Endothelial cell of umbilical vein (primary cell): ENCODE data around the gene KCNH6. TPM values are rescaled to one million over a fixed set of nuclear protein-coding genes. Genes with fewer than 3 reads are reported as not detected.

ENCODE experiments used
- BruUV-seq: library from RNA; stranded (reverse); fragments of 400-500 nt; replicated peaks from 2 replicates; lab custom pipeline; 2021; lab: Mats Ljungman, UMichigan
- CTCF ChIA-PET: fragments of 300-600, 350-600 bp; sonication (Branson Sonifier 250); formaldehyde crosslinking; loops from one replicate; lab custom pipeline; 2021; ENCODE audit warnings: antibody characterized with exemption, inconsistent platforms; lab: Charles Lee
- POLR2A ChIA-PET: fragments of 300-600, 350-600 bp; sonication (Branson Sonifier 250); formaldehyde crosslinking; loops from one replicate; lab custom pipeline; 2021; ENCODE audit warnings: antibody characterized with exemption, inconsistent platforms; lab: Charles Lee
- DNase-seq: peaks from one replicate; pipeline ENCODE4 v3.0.0-alpha.2; 2011; ENCODE audit warnings: low read depth, low spot score
- FAIRE-seq: peaks from 2 replicates; lab custom pipeline; 2011; peaks lifted over from hg19 to GRCh38; lab: Jason Lieb, UNC
- H2AFZ ChIP-seq: 2 replicates; pipeline ENCODE4 v1.6.0; 2012; ENCODE audit warnings: low read depth, low read length, control low read depth, inconsistent platforms
- H3K27ac ChIP-seq: 2 replicates; pipeline ENCODE4 v1.5.1; 2011; ENCODE audit warnings: low read depth, mild to moderate bottlenecking, control low read depth, low read length, moderate library complexity; ENCODE audit not compliant: insufficient read depth
- H3K27me3 ChIP-seq, 2 experiments: 2 replicates each; pipeline versions ENCODE4 v1.6.0 to v1.6.1; 2011; ENCODE audit warnings: low read length in 2 of 2, mixed read lengths in 1 of 2; ENCODE audit not compliant: control insufficient read depth in 2 of 2, insufficient read depth in 2 of 2
- H3K36me3 ChIP-seq, 2 experiments: 2 replicates in 1 of 2; 3 replicates in 1 of 2; pipeline ENCODE4 v1.5.1; 2011; ENCODE audit warnings: low read length in 2 of 2, mild to moderate bottlenecking in 1 of 2, moderate library complexity in 1 of 2; ENCODE audit not compliant: control insufficient read depth in 2 of 2, insufficient read depth in 2 of 2; ENCODE audit errors: extremely low read depth in 1 of 2
- H3K4me1 ChIP-seq: 3 replicates; pipeline ENCODE4 v1.5.1; 2011; ENCODE audit warnings: mild to moderate bottlenecking, low read length; ENCODE audit not compliant: control insufficient read depth, insufficient read depth; ENCODE audit errors: extremely low read depth
- H3K4me2 ChIP-seq: 2 replicates; pipeline ENCODE4 v1.6.1; 2011; ENCODE audit warnings: low read length, control low read depth, mixed read lengths; ENCODE audit not compliant: insufficient read depth
- H3K4me3 ChIP-seq, 3 experiments: fragments of 200-600 bp in 1 of 3; sonication (generic), shearing (Covaris generic) in 1 of 3; replicated peaks in 1 of 3; 2 replicates each; pipeline ENCODE4 v1.5.1; 2011 to 2016; ENCODE audit warnings: control low read depth in 3 of 3, low read length in 3 of 3, mild to moderate bottlenecking in 2 of 3, inconsistent platforms in 1 of 3, low read depth in 1 of 3, moderate library complexity in 1 of 3; ENCODE audit not compliant: insufficient read depth in 1 of 3
- H3K79me2 ChIP-seq: 2 replicates; pipeline ENCODE4 v1.6.0; 2012; ENCODE audit warnings: low read length, inconsistent platforms; ENCODE audit not compliant: control insufficient read depth, insufficient read depth
- H3K9ac ChIP-seq: replicated peaks from 2 replicates; pipeline ENCODE3; 2011; ENCODE audit warnings: low read length, control low read depth; ENCODE audit not compliant: insufficient read depth; ENCODE audit errors: extremely low read depth
- H3K9me1 ChIP-seq: replicated peaks from 3 replicates; pipeline ENCODE4 v1.6.0; 2011; ENCODE audit warnings: mild to moderate bottlenecking, low read length; ENCODE audit not compliant: control insufficient read depth, insufficient read depth; ENCODE audit errors: extremely low read depth
- H3K9me3 ChIP-seq: replicated peaks from 2 replicates; pipeline ENCODE4 v1.5.1; 2012; ENCODE audit warnings: low read length, inconsistent platforms; ENCODE audit not compliant: control insufficient read depth, insufficient read depth
- H4K20me1 ChIP-seq: replicated peaks from 2 replicates; pipeline ENCODE3; 2011; ENCODE audit warnings: mild to moderate bottlenecking, low read length; ENCODE audit not compliant: control insufficient read depth, insufficient read depth; ENCODE audit errors: extremely low read depth
- CTCF ChIP-seq, 2 donors: IDR thresholded peaks; 1 replicate in 1 of 2; 2 replicates in 1 of 2; pipeline ENCODE4 v1.5.1; 2011; ENCODE audit warnings: low read length in 2 of 2, mild to moderate bottlenecking in 2 of 2, moderate library complexity in 2 of 2, control low read depth in 1 of 2, inconsistent platforms in 1 of 2, low read depth in 1 of 2; ENCODE audit not compliant: insufficient read depth in 1 of 2; ENCODE audit errors: extremely low read depth in 1 of 2
- EZH2 ChIP-seq: IDR thresholded peaks from 2 replicates; pipeline ENCODE4 v1.6.1; 2012; ENCODE audit warnings: borderline replicate concordance, low read depth, mild to moderate bottlenecking, moderate library complexity, low read length, inconsistent platforms; ENCODE audit not compliant: severe bottlenecking
- FOS ChIP-seq: IDR thresholded peaks from 2 replicates; pipeline ENCODE4 v1.6.1; 2011; ENCODE audit warnings: mild to moderate bottlenecking, low read length, moderate library complexity, borderline replicate concordance; ENCODE audit not compliant: insufficient read depth
- GATA2 ChIP-seq: IDR thresholded peaks from 2 replicates; pipeline ENCODE4 v1.7.0; 2011; ENCODE audit warnings: low read depth, mild to moderate bottlenecking, moderate library complexity, mixed read lengths, low read length; ENCODE audit not compliant: insufficient read length, insufficient read depth
- JUN ChIP-seq: IDR thresholded peaks from 2 replicates; pipeline ENCODE4 v1.6.1; 2011; ENCODE audit warnings: borderline replicate concordance, low read depth; ENCODE audit not compliant: insufficient read length, insufficient read depth
- MAX ChIP-seq: IDR thresholded peaks from 2 replicates; pipeline ENCODE4 v1.6.1; 2011; ENCODE audit not compliant: insufficient read depth, insufficient read length
- MYC ChIP-seq: IDR thresholded peaks from one replicate; pipeline ENCODE4 v1.6.1; 2011; ENCODE audit warnings: mild to moderate bottlenecking, low read depth, low read length
- POLR2A ChIP-seq: IDR thresholded peaks from 2 replicates; pipeline ENCODE4 v1.6.1; 2012; ENCODE audit warnings: low read depth, mild to moderate bottlenecking, control low read depth, low read length
- POLR2AphosphoS5 ChIP-seq: IDR thresholded peaks from 2 replicates; pipeline ENCODE4 v1.6.1; 2012; ENCODE audit warnings: low read depth, mild to moderate bottlenecking, control low read depth, low read length, moderate library complexity; ENCODE audit not compliant: insufficient read depth
- dilution Hi-C: fragments of 300-500 bp; cut with MboI; formaldehyde crosslinking; loops from one replicate; pipeline ENCODE4 v1.15.0; 2019; ENCODE audit warnings: low sequenced_read_pairs; ENCODE audit not compliant: extremely low pct_ligation_motif_present
- intact Hi-C: fragments of 100-400 bp; cut with micrococcal nuclease; formaldehyde crosslinking; loops from one replicate; pipeline ENCODE4 v1.10.0; 2022
- polyA plus RNA-seq, 4 experiments: library from polyadenylated mRNA; depleted of rRNA in 3 of 4; stranded (reverse) in 3 of 4; unstranded in 1 of 4; fragments of >200 nt; gene quantifications; 2 replicates each; pipeline versions ENCODE4 v1.2.1 to v1.2.3, GENCODE V29; 2011 to 2012; ENCODE audit warnings: missing spikeins in 1 of 4
- total RNA-seq: library from RNA; stranded (reverse); gene quantifications from 2 replicates; pipeline ENCODE4 v1.2.3, GENCODE V29; 2021

Gene KCNH6
- total and polyA plus RNA-seq, 2 donors (not counting 3 experiments of a cell fraction or from before 2014, with no cell fraction given) = 0.07 TPM; not detected in 1

GRCh38 chr17:63498626-63499195 is 24.4 kb upstream of the KCNH6 start:
- Histone ChIP-seq H3K36me3 (peaks cover 0 to 17% of the 10 kb centered on the region in 2 experiments), H2AFZ (no peak overlapping the region), H3K9ac (no peak overlapping the region), H4K20me1 (no peaks in the 10 kb centered on the region), H3K27me3 (peaks cover 2 to 10% of the 10 kb centered on the region in 2 experiments), H3K4me1 (no peaks in the 10 kb centered on the region), H3K27ac (no peak overlapping the region), H3K9me1 (no peaks in the 10 kb centered on the region), H3K9me3 (no peaks in the 10 kb centered on the region), H3K79me2 (no peaks in the 10 kb centered on the region), H3K4me3 (no peak overlapping the region), H3K4me2 (no peak overlapping the region)
- no peak for FAIRE-seq
- dilution Hi-C loops (no loop called here), intact Hi-C loops (loop anchor here (5.0 kb wide), 2 partner anchors 71 to 114 kb away; no protein-coding TSS in a partner anchor)
- CTCF ChIA-PET = interaction anchor here (1.0 to 3.2 kb wide), 7 partner anchors 10 to 113 kb away, joined by 3 to 21 read pairs (median 8); no protein-coding TSS in a partner anchor
- TF ChIP-seq POLR2A = no peak
- TF ChIP-seq JUN = no peak
- no peak for TF ChIP-seq CTCF (IDR thresholded peaks at IDR 0.05; ENCODE audit: extremely low read depth in 1 of 2, insufficient read depth in 1 of 2, low read depth in 1 of 2, low read length in 2 of 2)
- no peak for TF ChIP-seq FOS
- TF ChIP-seq MYC = no peak
- TF ChIP-seq POLR2AphosphoS5 = no peak
- TF ChIP-seq MAX = no peak
- no peak for TF ChIP-seq GATA2
- no peak for TF ChIP-seq EZH2
- no TSS peak for BruUV-seq
- POLR2A ChIA-PET = interaction anchor here (0.7 kb wide), 1 partner anchor 58 kb away, joined by 3 read pairs; no protein-coding TSS in a partner anchor
- no peak for DNase-seq
